BLaER1 (cell line): Measurements from ENCODE around the gene OPRD1.
"Not testable (repeated sequence)": the region's sequence is repeated elsewhere in the genome, so short reads cannot be mapped to it uniquely, and the experiment has no call there.

Experiments
- H3K27ac ChIP-seq: shearing (Covaris generic); formaldehyde crosslinking; 2 replicates; pipeline ENCODE4 v1.8.1; 2022
- H3K27me3 ChIP-seq: shearing (Covaris generic); formaldehyde crosslinking; 2 replicates; pipeline ENCODE4 v1.8.1; 2022
- H3K36me3 ChIP-seq: shearing (Covaris generic); formaldehyde crosslinking; 2 replicates; pipeline ENCODE4 v1.8.1; 2022
- H3K4me1 ChIP-seq: shearing (Covaris generic); formaldehyde crosslinking; 2 replicates; pipeline ENCODE4 v1.8.1; 2022
- H3K4me2 ChIP-seq: shearing (Covaris generic); formaldehyde crosslinking; 2 replicates; pipeline ENCODE4 v1.8.1; 2022
- H3K4me3 ChIP-seq: shearing (Covaris generic); formaldehyde crosslinking; 2 replicates; pipeline ENCODE4 v1.8.1; 2022
- H3K9ac ChIP-seq: shearing (Covaris generic); formaldehyde crosslinking; 2 replicates; pipeline ENCODE4 v1.8.1; 2022
- H3K9me3 ChIP-seq: shearing (Covaris generic); formaldehyde crosslinking; 2 replicates; pipeline ENCODE4 v1.8.1; 2022
- H4K20me1 ChIP-seq: shearing (Covaris generic); formaldehyde crosslinking; 2 replicates; pipeline ENCODE4 v1.8.1; 2022
- Cebpa-rat ChIP-seq: shearing (Covaris generic); IDR thresholded peaks from 2 replicates; pipeline ENCODE4 v1.8.1; 2022

OPRD1 gene

DNA sequence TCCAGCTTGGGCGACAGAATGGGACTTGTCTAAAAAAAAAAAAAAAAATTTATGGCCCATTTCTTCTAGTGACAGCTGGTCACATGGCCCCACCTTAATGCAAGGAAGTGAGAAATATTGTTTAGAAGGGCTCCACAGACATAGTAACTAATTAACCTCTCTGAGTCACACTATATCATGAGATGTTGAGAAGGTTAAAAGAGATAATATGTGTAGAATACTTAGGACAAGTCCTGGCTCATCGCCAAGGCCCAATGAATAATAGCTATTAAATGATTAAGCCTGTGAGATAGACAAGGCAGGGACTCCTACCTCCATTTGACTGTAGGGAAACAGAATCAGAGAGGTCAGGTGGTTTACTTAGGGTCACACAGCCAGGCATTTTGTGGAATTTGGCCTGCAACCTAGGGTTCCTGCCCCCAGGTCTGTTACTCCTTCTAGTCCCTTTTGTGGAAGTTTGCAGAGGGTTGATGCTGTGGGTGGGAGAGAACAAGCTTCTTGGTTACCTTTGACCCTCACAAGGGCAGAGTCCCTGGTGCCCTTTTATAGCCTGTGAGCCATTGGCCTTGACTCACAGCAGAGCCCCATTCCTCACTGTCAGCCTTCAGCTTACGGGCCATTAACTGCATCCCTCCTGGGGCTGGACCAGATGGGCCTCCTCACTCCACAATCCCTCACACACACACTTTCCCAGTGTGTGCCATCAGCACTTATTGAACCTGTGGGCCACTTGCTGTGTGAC is 48.5 kb downstream of the OPRD1 start:
- Histone ChIP-seq H3K9ac (no peak overlapping the region), H3K9me3 (no peaks in the 10 kb centered on the region), H3K36me3 (no peaks in the 10 kb centered on the region), H3K27ac (no peak overlapping the region), H4K20me1 (no peaks in the 10 kb centered on the region), H3K4me3 (no peak overlapping the region), H3K4me2 (no peak overlapping the region), H3K4me1 (no peaks in the 10 kb centered on the region; the same call in 1 of the 2 replicates), H3K27me3 (no peaks in the 10 kb centered on the region)
- TF ChIP-seq Cebpa-rat, result no peak

- H3K9ac ChIP-seq, result no peak overlapping the region
- no peak overlapping the region for H3K27ac ChIP-seq
- no peak for TF ChIP-seq Cebpa-rat
- no peaks in the 10 kb centered on the region for H3K36me3 ChIP-seq
- no peak overlapping the region for H3K4me3 ChIP-seq
- H4K20me1 ChIP-seq, result no peaks in the 10 kb centered on the region
- no peaks in the 10 kb centered on the region for H3K4me1 ChIP-seq
- no peaks in the 10 kb centered on the region for H3K27me3 ChIP-seq
- no peak overlapping the region for H3K4me2 ChIP-seq
- no peaks in the 10 kb centered on the region for H3K9me3 ChIP-seq
Measured at GRCh38 chr1:28862571-28863403, 50.8 kb downstream of the OPRD1 start.

GRCh38 chr1:28864695-28865094 is 52.7 kb downstream of the OPRD1 start:
- Histone ChIP-seq H3K4me3 (no peak overlapping the region), H3K36me3 (no peaks in the 10 kb centered on the region), H3K9me3 (no peaks in the 10 kb centered on the region), H4K20me1 (no peaks in the 10 kb centered on the region), H3K27ac (no peak overlapping the region), H3K4me2 (no peak overlapping the region), H3K9ac (no peak overlapping the region), H3K4me1 (no peaks in the 10 kb centered on the region), H3K27me3 (no peaks in the 10 kb centered on the region)
- no peak for TF ChIP-seq Cebpa-rat

GRCh38 chr1:28865997-28866650 is 54.2 kb downstream of the OPRD1 start:
- Histone ChIP-seq H3K27me3 (no peaks in the 10 kb centered on the region), H3K9me3 (no peaks in the 10 kb centered on the region), H3K4me2 (no peak overlapping the region), H3K36me3 (no peaks in the 10 kb centered on the region), H3K9ac (no peak overlapping the region), H3K4me1 (no peaks in the 10 kb centered on the region), H4K20me1 (no peaks in the 10 kb centered on the region), H3K27ac (no peak overlapping the region), H3K4me3 (no peak overlapping the region)
- TF ChIP-seq Cebpa-rat, result no peak

- no peaks in the 10 kb centered on the region for H3K9me3 ChIP-seq
Measured at GRCh38 chr1:28867850-28868249, 55.9 kb downstream of the OPRD1 start.

DNA sequence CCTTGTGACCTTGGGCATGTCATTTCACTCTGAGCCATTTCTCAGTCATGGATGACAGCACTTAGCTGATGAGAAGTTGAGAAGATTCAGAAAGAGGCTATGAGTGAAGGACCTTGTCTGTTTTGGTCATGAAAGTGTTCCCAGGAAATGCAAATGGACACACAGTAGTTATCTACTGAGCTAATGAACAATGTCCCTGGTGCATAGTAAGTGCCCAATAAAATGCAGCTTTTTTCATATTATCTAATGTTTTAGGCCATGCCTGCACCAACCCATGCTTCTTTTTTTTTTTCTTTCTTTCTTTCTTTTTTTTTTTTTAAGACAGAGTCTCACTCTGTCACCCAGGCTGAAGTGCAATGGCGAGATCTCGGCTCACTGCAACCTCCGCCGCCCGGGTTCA is 58.0 kb downstream of the OPRD1 start:
- H4K20me1 ChIP-seq, result no peaks in the 10 kb centered on the region
- no peaks in the 10 kb centered on the region for H3K9me3 ChIP-seq
- no peak overlapping the region for H3K4me2 ChIP-seq
- no peaks in the 10 kb centered on the region for H3K27me3 ChIP-seq
- peaks cover 4% of the 10 kb centered on the region; the same call in 1 of the 2 replicates for H3K4me1 ChIP-seq
- TF ChIP-seq Cebpa-rat, result no peak
- H3K27ac ChIP-seq, result no peak overlapping the region
- no peaks in the 10 kb centered on the region for H3K36me3 ChIP-seq
- H3K4me3 ChIP-seq, result no peak overlapping the region
- H3K9ac ChIP-seq, result no peak overlapping the region

More at GRCh38 chr1:28867850-28868249, 55.9 kb downstream of the OPRD1 start:
- Histone ChIP-seq H3K27me3 (no peaks in the 10 kb centered on the region), H3K36me3 (no peaks in the 10 kb centered on the region), H3K4me2 (no peak overlapping the region), H4K20me1 (no peaks in the 10 kb centered on the region), H3K27ac (no peak overlapping the region), H3K9ac (no peak overlapping the region), H3K4me1 (peaks cover 4% of the 10 kb centered on the region; the same call in 1 of the 2 replicates), H3K4me3 (no peak overlapping the region)
- TF ChIP-seq Cebpa-rat, result no peak

DNA sequence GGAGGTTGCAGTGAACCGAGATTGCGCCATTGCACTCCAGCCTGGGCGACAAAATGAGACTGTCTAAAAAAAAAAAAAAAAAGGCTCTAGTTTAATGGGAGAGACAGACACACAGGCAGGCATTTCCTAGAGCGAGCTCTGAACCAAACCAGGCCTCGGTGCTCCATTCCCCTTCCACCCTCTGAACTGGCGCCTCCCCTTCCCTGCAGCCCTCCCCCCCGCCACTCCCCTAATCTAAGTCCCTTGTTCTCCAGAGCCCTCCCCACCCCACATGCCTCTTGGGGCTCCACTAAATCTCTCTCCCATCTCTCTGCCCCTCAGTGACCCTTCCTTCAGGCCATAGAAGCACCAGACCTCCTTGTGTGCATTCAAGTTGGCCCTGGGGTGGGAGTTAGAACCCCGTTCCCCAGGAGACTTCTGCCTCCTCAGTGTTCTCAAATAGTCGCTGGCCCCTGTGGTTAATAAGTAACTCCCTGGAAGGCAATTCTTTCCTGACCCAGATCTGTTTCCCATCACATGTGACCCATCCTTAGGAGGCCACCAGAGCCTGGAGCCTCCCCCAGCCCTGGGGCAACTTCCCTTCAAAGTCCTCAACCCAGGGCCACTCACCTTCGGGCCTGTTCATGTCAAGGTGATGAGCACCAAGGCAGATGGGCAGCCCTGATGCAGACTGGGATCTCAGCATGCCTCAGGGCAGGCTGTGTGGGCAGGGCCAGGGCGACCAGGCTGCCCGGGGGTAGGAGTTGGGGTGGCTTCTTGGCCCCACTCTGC is 59.8 kb downstream of the OPRD1 start:
- peaks cover 4% of the 10 kb centered on the region; the same call in 1 of the 2 replicates for H3K4me1 ChIP-seq
- no peaks in the 10 kb centered on the region for H3K9me3 ChIP-seq
- H3K36me3 ChIP-seq, result no peaks in the 10 kb centered on the region
- H3K27me3 ChIP-seq, result no peaks in the 10 kb centered on the region
- H3K9ac ChIP-seq, result no peak overlapping the region
- no peak overlapping the region for H3K4me3 ChIP-seq
- H4K20me1 ChIP-seq, result no peaks in the 10 kb centered on the region
- H3K4me2 ChIP-seq, result no peak overlapping the region
- no peak overlapping the region for H3K27ac ChIP-seq
- no peak for TF ChIP-seq Cebpa-rat

DNA sequence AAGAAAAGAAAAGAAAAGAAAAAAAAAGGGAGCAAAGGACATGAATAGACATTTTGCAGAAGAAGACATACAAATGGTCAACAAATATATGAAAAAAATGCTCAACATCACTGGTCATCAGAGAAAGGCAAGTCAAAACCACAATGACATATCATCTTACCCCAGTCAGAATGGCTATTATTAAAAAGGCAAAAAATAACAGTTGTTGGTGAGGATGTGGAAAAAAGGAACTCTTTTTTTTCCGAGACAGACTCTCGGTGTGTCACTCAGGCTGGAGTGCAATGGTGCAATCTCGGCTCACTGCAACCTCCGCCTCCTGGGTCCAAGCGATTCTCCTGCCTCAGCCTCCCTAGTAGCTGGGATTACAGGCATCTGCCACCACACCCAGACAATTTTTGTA is 63.2 kb downstream of the OPRD1 start:
- not testable (repeated sequence) for H4K20me1 ChIP-seq, H3K4me1 ChIP-seq, H3K9me3 ChIP-seq, H3K36me3 ChIP-seq, H3K27me3 ChIP-seq, H3K9ac ChIP-seq, H3K27ac ChIP-seq, H3K4me2 ChIP-seq, H3K4me3 ChIP-seq

GRCh38 chr1:28877132-28877781 is 65.3 kb downstream of the OPRD1 start:
- no peaks in the 10 kb centered on the region for H4K20me1 ChIP-seq
- no peaks in the 10 kb centered on the region for H3K27me3 ChIP-seq
- H3K4me2 ChIP-seq, result no peak overlapping the region
- H3K4me1 ChIP-seq, result no peaks in the 10 kb centered on the region; the same call in 1 of the 2 replicates
- no peak overlapping the region for H3K4me3 ChIP-seq
- no peaks in the 10 kb centered on the region for H3K36me3 ChIP-seq
- TF ChIP-seq Cebpa-rat, result no peak
- H3K9me3 ChIP-seq, result no peaks in the 10 kb centered on the region
- no peak overlapping the region for H3K27ac ChIP-seq
- H3K9ac ChIP-seq, result no peak overlapping the region
